GM18867 (cell line): ENCODE data around the gene CLSTN2.

Source experiments
- ATAC-seq: cut with Tn5 transposase; IDR thresholded peaks from one replicate; pipeline ENCODE4 v1.9.1; 2021; ENCODE audit warnings: mild to moderate bottlenecking, moderate library complexity; ENCODE audit not compliant: unreplicated experiment

CLSTN2 gene

GRCh38 chr3:140145528-140145927 is 210.5 kb downstream of the CLSTN2 start:
- no peak for ATAC-seq

- no peak for ATAC-seq
Measured at GRCh38 chr3:140146668-140147067, 211.7 kb downstream of the CLSTN2 start.

GRCh38 chr3:140147965-140148490 is 213.0 kb downstream of the CLSTN2 start:
- no peak for ATAC-seq

GRCh38 chr3:140148824-140149390 is 213.9 kb downstream of the CLSTN2 start:
- no peak for ATAC-seq

GRCh38 chr3:140151321-140151720 is 216.3 kb downstream of the CLSTN2 start:
- ATAC-seq, result no peak

- ATAC-seq, result no peak
Measured at GRCh38 chr3:140152851-140153639, 218.1 kb downstream of the CLSTN2 start.

- no peak for ATAC-seq
Measured at GRCh38 chr3:140153736-140154135, 218.8 kb downstream of the CLSTN2 start.

GRCh38 chr3:140157161-140157560 is 222.2 kb downstream of the CLSTN2 start:
- ATAC-seq, result no peak

- ATAC-seq, result no peak
Measured at GRCh38 chr3:140159646-140160045, 224.7 kb downstream of the CLSTN2 start.

- ATAC-seq, result no peak
Measured at GRCh38 chr3:140160553-140160952, 225.6 kb downstream of the CLSTN2 start.

- no peak for ATAC-seq
Measured at GRCh38 chr3:140162551-140162950, 227.6 kb downstream of the CLSTN2 start.

GRCh38 chr3:140163159-140163763 is 228.3 kb downstream of the CLSTN2 start:
- no peak for ATAC-seq

- no peak for ATAC-seq
Measured at GRCh38 chr3:140164156-140164555, 229.2 kb downstream of the CLSTN2 start.

- no peak for ATAC-seq
Measured at GRCh38 chr3:140164922-140165590, 230.1 kb downstream of the CLSTN2 start.

GRCh38 chr3:140165781-140166180 is 230.8 kb downstream of the CLSTN2 start:
- ATAC-seq, result no peak

- no peak for ATAC-seq
Measured at GRCh38 chr3:140166861-140167599, 232.0 kb downstream of the CLSTN2 start.

- no peak for ATAC-seq
Measured at GRCh38 chr3:140167600-140168281, 232.8 kb downstream of the CLSTN2 start.

GRCh38 chr3:140170612-140171011 is 235.6 kb downstream of the CLSTN2 start:
- peak; percentile 100 for ATAC-seq

- no peak for ATAC-seq
Measured at GRCh38 chr3:140176526-140176925, 241.5 kb downstream of the CLSTN2 start.

GRCh38 chr3:140177943-140178342 is 243.0 kb downstream of the CLSTN2 start:
- ATAC-seq, result peak; percentile 87
